ENCODE measurements around the gene CLDN6.
A peak's percentile ranks its signal among the peaks of the same experiment; 100 is the strongest.

The CLDN6 gene

GRCh38 chr16:3027489-3027795, 9.5 kb upstream of the CLDN6 start:
- DNase-seq, result no peak

DNA sequence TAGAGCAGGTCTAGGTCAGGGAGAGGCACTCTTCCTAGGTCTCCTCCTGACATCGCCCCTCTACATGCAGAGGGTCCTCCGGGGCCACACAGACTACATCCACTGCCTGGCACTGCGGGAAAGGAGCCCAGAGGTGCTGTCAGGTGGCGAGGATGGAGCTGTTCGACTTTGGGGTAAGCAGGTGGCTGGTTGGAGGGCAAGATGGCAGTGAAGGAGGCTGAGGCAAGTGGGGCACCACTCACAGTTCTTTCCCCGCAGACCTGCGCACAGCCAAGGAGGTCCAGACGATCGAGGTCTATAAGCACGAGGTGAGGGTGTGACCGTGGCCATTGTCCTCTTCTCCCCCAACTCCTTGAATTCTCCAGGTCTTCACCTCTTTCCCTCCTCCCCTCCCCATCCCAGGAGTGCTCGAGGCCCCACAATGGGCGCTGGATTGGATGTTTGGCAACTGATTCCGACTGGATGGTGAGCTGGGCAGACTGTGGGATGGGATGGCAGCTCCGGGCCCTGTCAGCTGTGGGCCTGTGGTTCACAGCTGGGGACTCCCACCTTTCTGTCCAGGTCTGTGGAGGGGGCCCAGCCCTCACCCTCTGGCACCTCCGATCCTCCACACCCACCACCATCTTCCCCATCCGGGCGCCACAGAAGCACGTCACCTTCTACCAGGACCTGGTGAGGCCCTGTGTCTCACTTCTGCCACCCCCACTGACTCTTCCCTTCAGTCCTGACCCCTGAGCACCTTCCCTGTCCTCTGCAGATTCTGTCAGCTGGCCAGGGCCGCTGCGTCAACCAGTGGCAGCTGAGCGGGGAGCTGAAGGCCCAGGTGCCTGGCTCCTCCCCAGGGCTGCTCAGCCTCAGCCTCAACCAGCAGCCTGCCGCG, 8.9 kb upstream of the CLDN6 start:
- DNase-seq, result no peak

- no peak for DNase-seq
Observed at GRCh38 chr16:3026003-3026378, 8.0 kb upstream of the CLDN6 start.

DNA sequence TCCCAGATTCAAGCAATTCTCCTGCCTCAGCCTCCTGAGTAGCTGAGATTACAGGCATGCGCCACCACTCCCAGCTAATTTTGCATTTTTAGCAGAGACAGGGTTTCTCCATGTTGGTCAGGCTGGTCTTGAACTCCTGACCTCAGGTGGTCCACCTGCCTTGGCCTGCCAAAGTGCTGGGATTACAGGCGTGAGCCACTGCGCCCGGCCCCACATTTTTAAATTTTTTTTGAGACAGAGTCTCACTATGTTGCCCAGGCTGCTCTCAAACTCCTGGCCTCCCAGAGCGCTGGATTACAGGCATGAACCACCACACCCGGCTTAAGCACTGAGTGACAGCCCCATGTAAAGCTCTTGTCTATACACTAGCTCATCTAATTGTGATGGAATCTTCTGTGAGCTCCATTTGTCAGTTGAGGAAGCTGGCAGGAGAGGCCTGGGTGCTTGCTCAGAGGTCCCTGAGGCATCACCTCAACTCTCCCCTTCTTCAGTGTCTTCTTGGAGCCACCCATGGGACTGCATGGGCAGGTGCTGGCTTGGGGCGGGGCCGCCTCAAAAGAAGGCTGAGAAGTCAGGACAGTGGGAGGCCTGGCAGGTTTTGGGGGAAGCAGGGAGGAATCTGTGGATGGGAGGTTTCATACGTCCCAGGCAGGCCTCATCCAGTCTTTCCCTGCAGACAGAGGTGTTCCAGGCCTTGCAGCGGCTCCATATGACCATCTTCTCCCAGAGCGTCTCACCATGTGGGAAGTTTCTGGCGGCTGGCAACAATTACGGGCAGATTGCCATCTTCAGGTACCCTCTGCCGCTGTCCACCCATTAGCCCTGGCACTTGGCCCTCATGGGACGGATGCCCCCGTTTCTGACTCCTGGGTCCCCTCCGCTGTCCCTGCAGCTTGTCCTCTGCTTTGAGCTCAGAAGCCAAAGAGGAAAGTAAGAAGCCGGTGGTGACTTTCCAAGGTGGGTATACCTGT, 7.3 kb upstream of the CLDN6 start:
- no peak for DNase-seq

- DNase-seq, result peak; percentile 91 to 97
Observed at GRCh38 chr16:3023669-3024478, 5.9 kb upstream of the CLDN6 start, which contains the start of the genes HCFC1R1 and THOC6. Gene HCFC1R1 (minus strand): TSS chr16:3023942. CDS start chr16:3023941, 1 bp downstream. Gene THOC6 (plus strand): TSS chr16:3024035. CDS start chr16:3024327, 292 bp downstream.

DNA sequence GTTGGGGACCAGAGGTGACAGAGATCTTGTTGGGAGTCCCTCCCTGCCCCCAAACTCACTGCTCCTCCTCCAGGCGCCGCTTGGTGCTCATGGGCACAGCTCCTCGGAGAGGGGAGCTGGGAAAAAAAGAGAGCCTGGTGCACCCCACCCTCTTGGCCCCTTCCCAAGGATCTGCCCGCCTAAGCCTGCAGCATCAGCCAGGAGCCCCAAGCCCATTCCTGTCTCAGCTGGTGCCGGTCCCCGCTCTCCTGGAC, 5.4 kb upstream of the CLDN6 start:
- DNase-seq, result peak in 1 of 2 experiments; percentile 40

DNA sequence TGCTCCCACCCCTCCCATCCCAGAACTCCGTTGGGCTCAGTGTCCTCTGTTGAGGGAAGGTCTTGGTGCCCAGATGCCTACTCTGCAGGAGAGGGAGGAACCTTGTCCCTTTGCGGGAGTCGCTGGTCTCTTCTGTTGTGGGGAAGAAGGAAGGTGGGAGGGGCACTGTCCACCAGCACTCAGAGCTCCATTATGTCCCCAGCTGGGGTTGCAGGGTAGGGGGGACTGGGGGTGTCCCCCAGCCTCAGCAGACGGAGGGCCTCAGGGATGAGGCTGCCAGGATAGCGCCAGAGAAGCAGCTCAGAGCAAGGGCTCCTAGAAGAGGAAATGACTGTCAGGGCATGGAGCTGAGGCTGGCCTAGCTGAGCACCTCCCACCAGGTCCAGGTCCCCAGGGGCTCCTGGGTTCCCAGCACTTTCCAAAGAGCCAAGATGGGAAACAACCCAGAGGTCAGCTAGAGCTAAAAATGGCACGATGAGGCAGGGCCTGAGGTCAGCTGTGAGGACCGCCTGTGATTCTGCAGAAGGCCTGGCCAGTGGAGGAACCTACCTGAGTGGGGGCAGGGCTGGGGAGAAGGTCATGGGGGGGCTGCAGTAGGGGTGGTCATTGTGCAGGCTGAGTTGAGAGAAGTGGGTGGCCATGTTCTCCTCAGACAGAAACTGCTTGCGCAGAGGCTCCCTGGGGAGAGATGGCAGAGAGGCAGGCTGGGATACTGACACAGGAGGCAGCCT, 4.9 kb upstream of the CLDN6 start:
- DNase-seq, result no peak

GRCh38 chr16:3022208-3022683, 4.3 kb upstream of the CLDN6 start:
- no peak for DNase-seq

GRCh38 chr16:3021449-3022207, 3.6 kb upstream of the CLDN6 start:
- peak in 1 of 2 experiments; percentile 70 for DNase-seq

GRCh38 chr16:3020604-3021448, 2.8 kb upstream of the CLDN6 start:
- DNase-seq, result peak in 1 of 2 experiments; percentile 36

- peak in 1 of 2 experiments; percentile 79 for DNase-seq
Observed at GRCh38 chr16:3020247-3020603, 2.2 kb upstream of the CLDN6 start, which contains the start of gene TNFRSF12A. Gene TNFRSF12A (plus strand): TSS chr16:3020368. CDS start chr16:3020398, 30 bp downstream.

- DNase-seq, result no peak
Observed at GRCh38 chr16:3019594-3020246, 1.7 kb upstream of the CLDN6 start.

GRCh38 chr16:3017344-3017743, 639 bp downstream of the CLDN6 start:
- no peak for DNase-seq

DNA sequence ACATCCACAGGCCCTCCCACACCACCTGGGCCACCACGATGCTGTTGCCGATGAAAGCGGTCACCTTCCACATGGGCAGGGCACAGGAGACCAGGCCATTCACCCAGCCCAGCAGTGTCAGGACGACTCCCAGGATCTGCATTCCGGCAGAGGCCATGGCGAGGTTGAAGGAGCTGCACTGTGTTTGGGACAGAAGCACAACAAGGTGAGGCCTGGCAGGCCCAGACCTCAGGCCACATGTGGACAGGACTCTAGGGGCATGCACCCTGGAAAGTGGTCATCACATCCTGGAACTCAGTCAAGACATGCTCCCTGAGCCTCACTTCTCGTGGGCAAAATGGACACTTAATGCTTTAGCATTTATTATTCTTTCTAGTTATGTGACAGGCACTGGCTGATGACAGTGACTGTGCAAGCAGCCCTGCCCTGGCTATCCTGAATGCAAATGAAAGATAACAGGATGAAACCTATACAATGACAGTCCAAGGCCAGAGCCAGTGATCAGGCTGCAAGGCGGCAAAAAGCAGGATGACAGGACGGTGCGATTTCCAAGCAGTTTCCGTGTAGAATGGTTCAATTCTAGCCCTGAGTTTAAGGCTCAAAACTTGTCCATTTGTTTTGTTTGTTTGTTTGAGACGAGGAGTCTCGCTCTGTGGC, 2.0 kb downstream of the CLDN6 start:
- DNase-seq, result no peak

DNA sequence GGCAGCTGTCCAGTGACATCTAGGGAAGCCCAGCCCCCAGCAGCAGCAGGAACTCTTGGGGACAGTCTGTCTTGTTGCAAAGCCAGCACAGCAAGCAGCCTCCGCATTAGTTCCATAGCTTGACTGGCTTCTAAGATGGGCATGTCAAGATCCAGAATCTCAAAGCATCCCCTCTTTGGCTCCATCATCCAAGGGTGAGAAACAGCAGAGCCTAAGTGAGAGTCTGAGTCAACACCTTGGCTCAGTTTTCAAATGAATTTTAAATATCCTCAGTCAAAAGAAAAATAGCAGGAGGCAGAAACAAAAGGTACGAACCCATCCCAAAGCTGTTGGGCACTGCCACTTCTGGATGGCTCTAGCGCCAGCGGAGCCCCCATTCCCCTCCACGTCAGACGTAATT, 3.0 kb downstream of the CLDN6 start:
- DNase-seq, result no peak

- DNase-seq, result no peak
Observed at GRCh38 chr16:3013998-3014690, 3.8 kb downstream of the CLDN6 start.

- DNase-seq, result no peak
Observed at GRCh38 chr16:3013491-3013951, 4.5 kb downstream of the CLDN6 start.

- DNase-seq, result peak in 1 of 2 experiments; percentile 59
Observed at GRCh38 chr16:3012828-3013420, 5.1 kb downstream of the CLDN6 start, which contains the start of gene CLDN9. Gene CLDN9 (plus strand): TSS chr16:3012923. CDS start chr16:3013363, 440 bp downstream.

Measured in NCI-H526 (cell line).